ENCODE measurements around the gene WT1.

- TF ChIP-seq CTCF (IDR thresholded peaks at IDR 0.05; ENCODE audit: low read depth, low read length, poor library complexity, severe bottlenecking) (no peak), EZH2phosphoT487 (IDR thresholded peaks at IDR 0.05; ENCODE audit: borderline replicate concordance, low read length) (no peak)
These were observed 34.5 kb upstream of the WT1 start for GRCh38 chr11:32469791-32470190.

All from DOHH2 (cell line).